Lower lobe of right lung (tissue), 2 donors: ENCODE measurements around the gene UBLCP1. TPM values are rescaled to one million over a fixed set of nuclear protein-coding genes. Genes with fewer than 3 reads are reported as not detected.
A peak's percentile ranks its signal among the peaks of the same experiment; 100 is the strongest.
"Not testable (repeated sequence)": the region's sequence is repeated elsewhere in the genome, so short reads cannot be mapped to it uniquely, and the experiment has no call there.

Source experiments
- ATAC-seq, 2 donors: fragments of 200-7000 bp; cut with Tn5 transposase; one replicate each; pipeline ENCODE4 v1.9.1; 2020 to 2022; ENCODE audit warnings: mild to moderate bottlenecking in 2 of 2, moderate library complexity in 2 of 2
- DNase-seq: peaks from one replicate; pipeline ENCODE4 v3.0.0-alpha.2; 2020
- H3K27ac ChIP-seq: fragments of 200-600 bp; one replicate; pipeline ENCODE4 v1.8.0; 2022
- H3K27me3 ChIP-seq: fragments of 200-600 bp; one replicate; pipeline ENCODE4 v1.8.0; 2022; ENCODE audit warnings: low read depth
- H3K36me3 ChIP-seq: fragments of 200-600 bp; one replicate; pipeline ENCODE4 v1.8.0; 2022; ENCODE audit warnings: mild to moderate bottlenecking
- H3K4me1 ChIP-seq: fragments of 200-600 bp; one replicate; pipeline ENCODE4 v1.8.0; 2022
- H3K4me3 ChIP-seq: fragments of 200-600 bp; one replicate; pipeline ENCODE4 v1.8.0; 2022; ENCODE audit warnings: mild to moderate bottlenecking
- H3K9me3 ChIP-seq: fragments of 200-600 bp; one replicate; pipeline ENCODE4 v1.8.0; 2022
- CTCF ChIP-seq: fragments of 200-600 bp; IDR thresholded peaks from one replicate; pipeline ENCODE4 v1.8.0; 2022; ENCODE audit warnings: antibody characterized with exemption, mild to moderate bottlenecking
- intact Hi-C: fragments of 100-400 bp; cut with DNase I; formaldehyde crosslinking; loops from one replicate; pipeline ENCODE4 v1.11.0; 2022
- total RNA-seq: library from RNA; stranded (reverse); fragmentation: NEBNext Ultra II Directional; extraction: Animal tissue kit (Norgen Biotek cat#: 25700); gene quantifications from one replicate; pipeline ENCODE4 v1.2.1, GENCODE V29; 2021
- donor health status: DM: no; HTN: yes; CAD: no; lungs with severe emphysema.

The UBLCP1 gene
- total RNA-seq, 1 donor from 2014 or later = 28.9 TPM

- H3K4me3 ChIP-seq = no peak overlapping the region
- no peaks in the 10 kb centered on the region for H3K4me1 ChIP-seq
- no peak for TF ChIP-seq CTCF
- H3K36me3 ChIP-seq = no peaks in the 10 kb centered on the region
- no peaks in the 10 kb centered on the region for H3K27me3 ChIP-seq
- H3K27ac ChIP-seq = no peak overlapping the region
- ATAC-seq (peak; percentile 64 to 66), DNase-seq (no peak)
- intact Hi-C loops = no loop called here
- no peaks in the 10 kb centered on the region for H3K9me3 ChIP-seq
These were observed 32.4 kb upstream of the UBLCP1 start for GRCh38 chr5:159230657-159231056.

- intact Hi-C loops = no loop called here
- DNase-seq = no peak
- Histone ChIP-seq H3K4me1 (no peaks in the 10 kb centered on the region), H3K27me3 (no peaks in the 10 kb centered on the region), H3K27ac (no peak overlapping the region), H3K4me3 (no peak overlapping the region), H3K9me3 (no peaks in the 10 kb centered on the region), H3K36me3 (no peaks in the 10 kb centered on the region)
- ATAC-seq = peak in 1 of 2 donors; percentile 26
- no peak for TF ChIP-seq CTCF
These were observed 31.9 kb upstream of the UBLCP1 start for GRCh38 chr5:159231167-159231566.

GRCh38 chr5:159235871-159236520, 27.1 kb upstream of the UBLCP1 start:
- intact Hi-C loops, H3K27ac ChIP-seq, ATAC-seq, H3K27me3 ChIP-seq, H3K4me1 ChIP-seq, DNase-seq, H3K9me3 ChIP-seq, H3K36me3 ChIP-seq, H3K4me3 ChIP-seq: not testable (repeated sequence)

- peak; percentile 52 to 54 for ATAC-seq
These were observed 22.7 kb upstream of the UBLCP1 start for GRCh38 chr5:159240301-159240870.

GRCh38 chr5:159241946-159242552, 21.0 kb upstream of the UBLCP1 start:
- no peak for TF ChIP-seq CTCF
- intact Hi-C loops = no loop called here
- Histone ChIP-seq H3K27ac (no peak overlapping the region), H3K27me3 (no peaks in the 10 kb centered on the region), H3K4me3 (no peak overlapping the region), H3K4me1 (peaks cover 11% of the 10 kb centered on the region), H3K36me3 (no peaks in the 10 kb centered on the region), H3K9me3 (no peaks in the 10 kb centered on the region)
- ATAC-seq (peak in 1 of 2 donors; percentile 47), DNase-seq (no peak)

More at GRCh38 chr5:159240301-159240870, 22.7 kb upstream of the UBLCP1 start:
- DNase-seq = no peak
- no peak overlapping the region for H3K4me3 ChIP-seq
- H3K36me3 ChIP-seq = no peaks in the 10 kb centered on the region
- no peaks in the 10 kb centered on the region for H3K27me3 ChIP-seq
- no peak for TF ChIP-seq CTCF
- peaks cover 11% of the 10 kb centered on the region for H3K4me1 ChIP-seq
- H3K27ac ChIP-seq = no peak overlapping the region
- intact Hi-C loops = no loop called here
- H3K9me3 ChIP-seq = no peaks in the 10 kb centered on the region

GRCh38 chr5:159242656-159243055, 20.4 kb upstream of the UBLCP1 start:
- no peak overlapping the region for H3K4me3 ChIP-seq
- no peaks in the 10 kb centered on the region for H3K36me3 ChIP-seq
- no peaks in the 10 kb centered on the region for H3K27me3 ChIP-seq
- intact Hi-C loops = no loop called here
- no peak overlapping the region for H3K27ac ChIP-seq
- peaks cover 11% of the 10 kb centered on the region for H3K4me1 ChIP-seq
- TF ChIP-seq CTCF = no peak
- no peaks in the 10 kb centered on the region for H3K9me3 ChIP-seq
- ATAC-seq (peak; percentile 55 to 88), DNase-seq (no peak)
